GM03348 (cell line): ENCODE measurements around the gene EFCAB6.
A peak's percentile ranks its signal among the peaks of the same experiment; 100 is the strongest.

Experiments
- DNase-seq: peaks from one replicate; pipeline ENCODE4 v3.0.0; 2012; ENCODE audit warnings: low spot score

Gene EFCAB6

GRCh38 chr22:43846966-43847365, 34.9 kb upstream of the EFCAB6 start:
- DNase-seq, result no peak

- DNase-seq, result no peak
These were observed 33.9 kb upstream of the EFCAB6 start for GRCh38 chr22:43845981-43846380.

- no peak for DNase-seq
These were observed 32.7 kb upstream of the EFCAB6 start for GRCh38 chr22:43844560-43845545.

GRCh38 chr22:43843783-43844530, 31.9 kb upstream of the EFCAB6 start:
- no peak for DNase-seq

GRCh38 chr22:43841742-43842141, 29.6 kb upstream of the EFCAB6 start:
- no peak for DNase-seq

GRCh38 chr22:43840851-43841250, 28.7 kb upstream of the EFCAB6 start:
- no peak for DNase-seq

GRCh38 chr22:43840431-43840830, 28.3 kb upstream of the EFCAB6 start:
- no peak for DNase-seq

- no peak for DNase-seq
These were observed 27.7 kb upstream of the EFCAB6 start for GRCh38 chr22:43839781-43840180.

- no peak for DNase-seq
These were observed 26.6 kb upstream of the EFCAB6 start for GRCh38 chr22:43838571-43839307.

- no peak for DNase-seq
These were observed 26.1 kb upstream of the EFCAB6 start for GRCh38 chr22:43838161-43838560.

GRCh38 chr22:43837666-43838065, 25.6 kb upstream of the EFCAB6 start:
- DNase-seq, result no peak

- no peak for DNase-seq
These were observed 23.6 kb upstream of the EFCAB6 start for GRCh38 chr22:43835736-43836135.

GRCh38 chr22:43835166-43835565, 23.1 kb upstream of the EFCAB6 start:
- DNase-seq, result no peak

GRCh38 chr22:43833286-43834240, 21.5 kb upstream of the EFCAB6 start:
- DNase-seq, result no peak

- no peak for DNase-seq
These were observed 20.5 kb upstream of the EFCAB6 start for GRCh38 chr22:43832393-43833265.

GRCh38 chr22:43831561-43832392, 19.7 kb upstream of the EFCAB6 start:
- no peak for DNase-seq

GRCh38 chr22:43830931-43831560, 18.9 kb upstream of the EFCAB6 start:
- DNase-seq, result no peak

GRCh38 chr22:43829904-43830851, 18.1 kb upstream of the EFCAB6 start:
- peak; percentile 70 for DNase-seq
